OCI-LY3 (cell line): ENCODE measurements around the gene CHTF18.

Source experiments
- H2AFZ ChIP-seq: fragments of 200-600, 300-600 bp; shearing (Covaris generic); 2 replicates; pipeline ENCODE4 v1.6.0; 2014; ENCODE audit warnings: antibody characterized with exemption, low read depth, low read length
- H3K27ac ChIP-seq: fragments of 200-600, 300-600 bp; sonication (generic); 2 replicates; pipeline ENCODE4 v1.5.1; 2014; ENCODE audit warnings: mild to moderate bottlenecking, low read length, moderate library complexity, mixed read lengths
- H3K27me3 ChIP-seq: fragments of 200-600, 300-600 bp; sonication (generic); 2 replicates; pipeline ENCODE4 v1.6.1; 2014; ENCODE audit warnings: low read depth, low read length, mixed read lengths
- H3K36me3 ChIP-seq: fragments of 200-600, 300-600 bp; sonication (generic); replicated peaks from 2 replicates; pipeline ENCODE3; 2014; ENCODE audit warnings: low read depth, low read length, mixed read lengths
- H3K4me1 ChIP-seq: fragments of 300-600, 200-600 bp; sonication (generic); 2 replicates; pipeline ENCODE4 v1.6.1; 2014; ENCODE audit warnings: low read length, mixed read lengths
- H3K4me2 ChIP-seq: fragments of 200-600, 300-600 bp; sonication (generic); 2 replicates; pipeline ENCODE4 v1.6.1; 2014; ENCODE audit warnings: low read length, mixed read lengths
- H3K4me3 ChIP-seq: fragments of 300-600, 200-600 bp; sonication (generic); 2 replicates; pipeline ENCODE4 v1.5.1; 2014; ENCODE audit warnings: antibody characterized with exemption, mild to moderate bottlenecking, low read length, moderate library complexity
- H3K79me2 ChIP-seq: fragments of 300-600, 200-600 bp; shearing (Covaris generic); 2 replicates; pipeline ENCODE4 v1.6.1; 2014; ENCODE audit warnings: mild to moderate bottlenecking, low read length, mixed read lengths
- H3K9ac ChIP-seq: fragments of 300-600, 200-600 bp; shearing (Covaris generic); 2 replicates; pipeline ENCODE4 v1.6.0; 2014; ENCODE audit warnings: mild to moderate bottlenecking, low read length, moderate library complexity
- H3K9me3 ChIP-seq: fragments of 200-600, 300-600 bp; shearing (Covaris generic); 2 replicates; pipeline ENCODE4 v1.6.1; 2014; ENCODE audit warnings: low read length, mixed read lengths; ENCODE audit not compliant: insufficient read depth
- H4K20me1 ChIP-seq: fragments of 200-600, 300-600 bp; sonication (generic); 2 replicates; pipeline ENCODE4 v1.6.1; 2016; ENCODE audit warnings: low read length, mixed read lengths; ENCODE audit not compliant: insufficient read depth
- EZH2phosphoT487 ChIP-seq: fragments of 200-600 bp; shearing (Covaris generic); IDR thresholded peaks from 2 replicates; pipeline ENCODE4 v1.6.1; 2018; ENCODE audit warnings: antibody characterized with exemption, mixed run types, low read depth
- TF ChIP-seq, protein P1 (sequence below): fragments of 200-600, 300-600 bp; sonication (generic); IDR thresholded peaks from 2 replicates; pipeline ENCODE4 v1.5.1; 2014; ENCODE audit warnings: antibody characterized with exemption, low read length, low read depth

The CHTF18 gene

DNA sequence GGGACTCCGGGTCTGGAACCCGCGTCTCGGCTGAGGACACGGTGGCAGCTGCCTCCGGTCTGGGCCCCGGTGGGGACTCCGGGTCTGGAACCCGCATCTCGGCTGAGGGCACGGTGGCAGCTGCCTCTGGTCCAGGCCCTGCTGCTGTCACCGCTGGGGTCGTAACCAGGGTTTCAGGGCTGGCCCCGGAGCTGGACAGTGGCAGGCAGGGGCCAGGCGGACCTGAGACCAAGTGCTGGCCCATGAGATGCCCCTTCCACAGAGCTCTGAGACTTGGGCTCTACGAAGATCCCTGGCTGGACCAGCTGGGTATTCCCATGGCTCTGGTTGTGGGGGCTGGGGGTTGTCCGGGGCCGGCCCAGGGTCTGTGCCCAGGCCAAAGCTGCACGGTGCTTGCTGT, 4.0 kb upstream of the CHTF18 start:
- Histone ChIP-seq H3K36me3 (no peaks in the 10 kb centered on the region), H3K4me2 (no peak overlapping the region)

DNA sequence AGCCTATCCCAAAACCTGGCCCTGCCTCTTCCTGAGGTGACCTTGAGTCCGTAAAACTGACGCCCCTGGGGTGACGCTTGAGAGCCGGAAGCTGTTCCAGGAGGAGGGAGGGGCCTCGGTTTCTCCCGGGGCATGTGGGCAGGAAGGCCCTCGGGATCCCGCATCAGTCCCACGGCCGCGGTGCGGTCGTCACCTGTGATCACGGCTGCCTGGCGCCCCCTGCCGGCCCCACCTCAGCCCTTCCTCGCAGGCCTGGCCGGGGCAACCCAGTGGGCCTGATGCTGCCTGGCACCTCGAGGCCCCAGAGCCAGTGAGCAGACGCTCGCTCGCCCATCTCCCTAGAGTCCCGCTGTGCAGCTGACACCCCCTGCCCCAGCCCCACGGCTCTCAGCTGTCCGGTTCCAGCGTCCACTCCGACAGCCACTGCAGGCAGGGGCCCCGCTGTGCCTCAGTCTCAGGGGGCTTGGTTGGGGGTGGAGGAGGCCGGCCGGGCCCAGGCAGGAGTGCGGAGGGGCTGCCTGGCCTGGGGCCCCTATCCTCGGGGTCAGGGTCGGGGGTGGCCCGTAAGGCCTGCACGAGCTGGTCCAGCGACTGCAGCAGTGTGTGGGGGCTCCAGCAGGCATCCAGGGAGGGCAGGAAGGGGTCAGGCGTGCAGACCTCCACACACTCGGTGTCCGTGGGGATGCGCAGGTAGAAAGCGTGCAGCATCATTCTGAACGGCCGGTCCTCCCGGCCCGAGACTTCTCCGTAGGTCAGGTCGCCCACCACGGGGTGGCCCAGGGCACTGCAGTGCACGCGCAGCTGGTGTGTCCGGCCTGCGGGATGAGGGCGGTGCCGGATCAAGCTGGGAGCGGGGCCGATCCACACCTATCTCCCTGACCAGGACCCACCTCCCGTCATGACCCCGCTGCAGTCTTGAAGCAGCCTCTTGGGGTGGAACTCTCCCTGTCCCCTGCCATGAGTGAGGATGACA, 2.6 kb upstream of the CHTF18 start:
- H2AFZ ChIP-seq = no peak overlapping the region
- TF ChIP-seq, protein P1, sequence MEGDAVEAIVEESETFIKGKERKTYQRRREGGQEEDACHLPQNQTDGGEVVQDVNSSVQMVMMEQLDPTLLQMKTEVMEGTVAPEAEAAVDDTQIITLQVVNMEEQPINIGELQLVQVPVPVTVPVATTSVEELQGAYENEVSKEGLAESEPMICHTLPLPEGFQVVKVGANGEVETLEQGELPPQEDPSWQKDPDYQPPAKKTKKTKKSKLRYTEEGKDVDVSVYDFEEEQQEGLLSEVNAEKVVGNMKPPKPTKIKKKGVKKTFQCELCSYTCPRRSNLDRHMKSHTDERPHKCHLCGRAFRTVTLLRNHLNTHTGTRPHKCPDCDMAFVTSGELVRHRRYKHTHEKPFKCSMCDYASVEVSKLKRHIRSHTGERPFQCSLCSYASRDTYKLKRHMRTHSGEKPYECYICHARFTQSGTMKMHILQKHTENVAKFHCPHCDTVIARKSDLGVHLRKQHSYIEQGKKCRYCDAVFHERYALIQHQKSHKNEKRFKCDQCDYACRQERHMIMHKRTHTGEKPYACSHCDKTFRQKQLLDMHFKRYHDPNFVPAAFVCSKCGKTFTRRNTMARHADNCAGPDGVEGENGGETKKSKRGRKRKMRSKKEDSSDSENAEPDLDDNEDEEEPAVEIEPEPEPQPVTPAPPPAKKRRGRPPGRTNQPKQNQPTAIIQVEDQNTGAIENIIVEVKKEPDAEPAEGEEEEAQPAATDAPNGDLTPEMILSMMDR = peak; percentile 82
- TF ChIP-seq EZH2phosphoT487 = no peak
- H3K4me3 ChIP-seq = no peak overlapping the region
- H3K4me2 ChIP-seq = no peak overlapping the region
- no peak overlapping the region for H3K27ac ChIP-seq
- peaks cover 25% of the 10 kb centered on the region for H3K79me2 ChIP-seq
- peaks cover 6% of the 10 kb centered on the region; the same call in 1 of the 2 replicates for H3K27me3 ChIP-seq
- no peaks in the 10 kb centered on the region for H3K9me3 ChIP-seq
- no peaks in the 10 kb centered on the region for H4K20me1 ChIP-seq
- peaks cover 12% of the 10 kb centered on the region for H3K4me1 ChIP-seq
- peaks cover 3% of the 10 kb centered on the region for H3K36me3 ChIP-seq
- no peak overlapping the region for H3K9ac ChIP-seq

More for the DNA sequence above, 4.0 kb upstream of the CHTF18 start:
- H3K4me1 ChIP-seq = peaks cover 10% of the 10 kb centered on the region
- no peak for TF ChIP-seq EZH2phosphoT487
- TF ChIP-seq, protein P1 = no peak
- H3K79me2 ChIP-seq = peaks cover 23% of the 10 kb centered on the region
- H3K9me3 ChIP-seq = no peaks in the 10 kb centered on the region
- no peak overlapping the region for H3K9ac ChIP-seq
- no peak overlapping the region for H2AFZ ChIP-seq
- no peaks in the 10 kb centered on the region for H4K20me1 ChIP-seq
- no peak overlapping the region for H3K4me3 ChIP-seq
- peaks cover 6% of the 10 kb centered on the region; the same call in 1 of the 2 replicates for H3K27me3 ChIP-seq
- H3K27ac ChIP-seq = no peak overlapping the region

DNA sequence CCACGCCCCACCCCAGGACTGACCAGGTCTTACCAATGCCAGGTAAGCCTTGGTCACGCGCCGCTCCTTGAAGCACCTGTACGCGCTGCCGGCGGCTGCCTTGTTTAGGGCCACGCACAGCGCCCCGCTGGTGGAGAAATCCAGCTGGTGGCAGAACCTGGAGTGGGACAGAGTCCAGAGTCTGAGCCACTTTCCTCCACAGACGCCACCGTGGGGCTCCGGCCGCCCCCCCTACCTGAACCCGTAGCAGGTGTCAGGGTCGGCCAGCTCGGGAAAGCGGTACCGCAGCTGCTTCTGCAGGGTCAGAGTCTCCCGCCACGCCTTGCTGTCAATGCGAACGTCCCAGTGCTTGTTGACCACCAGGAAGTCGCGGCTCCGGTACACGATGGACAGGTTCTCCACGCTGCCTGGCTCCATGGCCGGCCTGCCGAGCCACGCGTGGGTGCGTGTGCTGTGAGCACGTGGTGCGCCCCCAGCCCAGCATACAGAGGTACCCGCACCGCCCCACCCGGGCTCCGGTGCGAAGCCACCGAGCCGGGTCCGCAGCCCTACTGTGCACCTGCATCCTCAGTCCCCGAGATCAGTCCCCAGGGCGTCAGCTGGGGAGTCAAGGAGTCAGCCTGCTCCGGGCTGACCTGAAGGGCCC, 976 bp upstream of the CHTF18 start:
- H3K27ac ChIP-seq = no peak overlapping the region
- peaks cover 8% of the 10 kb centered on the region for H3K36me3 ChIP-seq
- H3K4me1 ChIP-seq = peaks cover 12% of the 10 kb centered on the region

More for the DNA sequence above, 976 bp upstream of the CHTF18 start:
- H4K20me1 ChIP-seq = no peaks in the 10 kb centered on the region
- TF ChIP-seq EZH2phosphoT487 = no peak
- TF ChIP-seq, protein P1 = no peak
- H3K9ac ChIP-seq = peak overlapping the region; percentile 74
- H3K9me3 ChIP-seq = no peaks in the 10 kb centered on the region
- H2AFZ ChIP-seq = no peak overlapping the region
- peak overlapping the region; percentile 88 for H3K4me3 ChIP-seq
- H3K4me2 ChIP-seq = peak overlapping the region; percentile 82
- peaks cover 6% of the 10 kb centered on the region; the same call in 1 of the 2 replicates for H3K27me3 ChIP-seq
- H3K79me2 ChIP-seq = peaks cover 25% of the 10 kb centered on the region
